GM12874 (cell line): ENCODE measurements around the gene ZNF606.

Experiments
- CTCF ChIP-seq: IDR thresholded peaks from 2 replicates; pipeline ENCODE4 v1.5.1; 2011; ENCODE audit warnings: low read depth, mild to moderate bottlenecking, control low read depth, low read length, moderate library complexity; ENCODE audit not compliant: insufficient read depth

The ZNF606 gene

DNA sequence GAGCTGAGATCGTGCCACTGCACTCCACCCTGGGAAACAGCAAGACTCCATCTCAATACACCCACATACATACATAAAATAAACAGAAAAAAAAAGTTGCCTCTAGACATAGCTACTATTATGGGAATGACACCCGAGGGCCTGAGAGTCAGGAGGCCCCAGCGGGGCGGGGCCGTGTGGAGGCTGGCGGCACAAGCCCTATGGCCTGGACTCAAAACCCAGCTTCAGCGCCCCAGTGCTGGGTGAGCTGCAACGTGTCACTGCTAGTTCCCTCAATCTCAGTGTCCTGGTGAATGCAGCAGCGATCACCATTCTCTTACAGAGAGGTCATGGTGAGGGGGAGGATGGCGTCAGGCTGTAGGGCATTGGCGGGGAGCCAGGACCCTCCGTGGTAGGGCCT lies 22.0 kb upstream of the ZNF606 start:
- TF ChIP-seq CTCF = no peak

- no peak for TF ChIP-seq CTCF
These were observed 19.7 kb upstream of the ZNF606 start for GRCh38 chr19:58022283-58022660.

GRCh38 chr19:58021541-58022282 lies 19.1 kb upstream of the ZNF606 start:
- peak; percentile 25; the same call in 1 of the 2 replicates for TF ChIP-seq CTCF

DNA sequence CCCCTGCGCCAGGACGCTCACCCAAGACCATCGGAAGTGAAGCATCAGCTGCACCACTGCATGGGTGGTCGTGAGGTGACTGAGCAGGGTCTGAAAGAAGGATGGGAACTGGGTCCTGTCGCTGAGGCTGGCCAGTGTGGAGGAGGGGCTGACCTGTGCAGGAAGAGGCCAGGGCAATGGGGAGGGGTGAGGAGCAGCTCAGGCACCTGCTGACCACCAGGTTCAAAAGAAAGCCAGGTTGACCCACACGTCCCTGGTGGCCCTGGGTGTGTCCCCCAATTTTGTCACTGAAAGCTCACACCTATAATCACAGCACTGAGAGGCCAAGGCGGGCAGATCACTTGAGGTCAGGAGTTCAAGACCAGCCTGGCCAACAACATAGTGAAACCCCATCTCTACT lies 17.5 kb upstream of the ZNF606 start:
- TF ChIP-seq CTCF = no peak

GRCh38 chr19:58014141-58014540 lies 11.5 kb upstream of the ZNF606 start:
- TF ChIP-seq CTCF = no peak

- no peak for TF ChIP-seq CTCF
These were observed 7.9 kb upstream of the ZNF606 start for GRCh38 chr19:58010507-58010906.

GRCh38 chr19:58009666-58010301 lies 7.2 kb upstream of the ZNF606 start:
- no peak for TF ChIP-seq CTCF
